Cardiac fibroblast (primary cell): ENCODE data around the gene DLGAP4.
"Not testable (repeated sequence)": the region's sequence is repeated elsewhere in the genome, so short reads cannot be mapped to it uniquely, and the experiment has no call there.

Source experiments
- DNase-seq, 2 donors: peaks; one replicate each; pipeline versions ENCODE4 v3.0.0 to v3.0.0-alpha.2; 2010; ENCODE audit warnings: low read depth in 2 of 2
- H3K4me3 ChIP-seq, 2 donors: replicated peaks in 1 of 2; 1 replicate in 1 of 2; 2 replicates in 1 of 2; pipeline ENCODE4 v1.5.1; 2011; ENCODE audit warnings: low read depth in 2 of 2, low read length in 2 of 2, mild to moderate bottlenecking in 2 of 2, moderate library complexity in 1 of 2
- TF ChIP-seq, protein P1 (sequence below): IDR thresholded peaks from one replicate; pipeline ENCODE4 v1.5.1; 2011; ENCODE audit warnings: low read depth, mild to moderate bottlenecking, low read length, inconsistent platforms

The DLGAP4 gene

DNA sequence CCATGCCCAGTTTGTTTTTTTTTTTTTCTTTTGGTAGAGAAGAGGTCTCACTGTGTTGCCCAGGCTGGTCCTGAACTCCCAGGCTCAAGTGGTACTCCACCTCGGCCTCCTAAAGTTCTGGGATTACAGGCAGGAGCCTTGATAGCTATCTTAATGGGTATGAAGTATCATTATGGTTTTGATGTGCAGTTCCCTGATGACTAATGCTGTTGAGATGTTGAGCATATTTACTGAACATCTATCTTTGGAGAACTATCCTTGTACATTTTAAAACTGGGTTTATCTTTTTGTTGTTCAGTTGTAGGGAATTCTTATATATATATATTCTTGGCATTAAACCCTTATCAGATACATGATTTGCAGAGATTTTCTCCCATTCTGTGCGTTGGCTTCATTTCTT is 213.8 kb downstream of the DLGAP4 start:
- DNase-seq = no peak
- TF ChIP-seq, protein P1, sequence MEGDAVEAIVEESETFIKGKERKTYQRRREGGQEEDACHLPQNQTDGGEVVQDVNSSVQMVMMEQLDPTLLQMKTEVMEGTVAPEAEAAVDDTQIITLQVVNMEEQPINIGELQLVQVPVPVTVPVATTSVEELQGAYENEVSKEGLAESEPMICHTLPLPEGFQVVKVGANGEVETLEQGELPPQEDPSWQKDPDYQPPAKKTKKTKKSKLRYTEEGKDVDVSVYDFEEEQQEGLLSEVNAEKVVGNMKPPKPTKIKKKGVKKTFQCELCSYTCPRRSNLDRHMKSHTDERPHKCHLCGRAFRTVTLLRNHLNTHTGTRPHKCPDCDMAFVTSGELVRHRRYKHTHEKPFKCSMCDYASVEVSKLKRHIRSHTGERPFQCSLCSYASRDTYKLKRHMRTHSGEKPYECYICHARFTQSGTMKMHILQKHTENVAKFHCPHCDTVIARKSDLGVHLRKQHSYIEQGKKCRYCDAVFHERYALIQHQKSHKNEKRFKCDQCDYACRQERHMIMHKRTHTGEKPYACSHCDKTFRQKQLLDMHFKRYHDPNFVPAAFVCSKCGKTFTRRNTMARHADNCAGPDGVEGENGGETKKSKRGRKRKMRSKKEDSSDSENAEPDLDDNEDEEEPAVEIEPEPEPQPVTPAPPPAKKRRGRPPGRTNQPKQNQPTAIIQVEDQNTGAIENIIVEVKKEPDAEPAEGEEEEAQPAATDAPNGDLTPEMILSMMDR = no peak
- no peak overlapping the region for H3K4me3 ChIP-seq

DNA sequence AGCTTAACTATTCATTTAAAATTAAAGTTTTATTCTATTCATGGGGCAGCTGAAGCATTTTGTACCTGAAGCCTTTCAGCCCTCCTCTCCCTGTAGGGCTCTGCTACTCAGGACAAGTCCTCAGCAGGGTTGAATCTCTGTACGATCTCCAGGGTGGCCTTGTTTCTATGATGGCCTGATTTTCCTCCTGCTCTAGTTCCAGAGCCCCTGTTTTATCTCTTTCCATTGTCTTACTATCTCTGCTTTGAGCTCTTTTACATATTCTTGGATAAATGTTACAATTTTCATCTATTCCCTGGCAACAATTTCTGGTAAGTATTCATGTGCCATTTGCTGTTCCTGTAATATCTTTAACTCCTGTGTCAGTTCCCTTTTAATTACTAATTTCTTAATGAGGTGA is 215.4 kb downstream of the DLGAP4 start:
- no peak for DNase-seq
- TF ChIP-seq, protein P1 = no peak
- H3K4me3 ChIP-seq = no peak overlapping the region

DNA sequence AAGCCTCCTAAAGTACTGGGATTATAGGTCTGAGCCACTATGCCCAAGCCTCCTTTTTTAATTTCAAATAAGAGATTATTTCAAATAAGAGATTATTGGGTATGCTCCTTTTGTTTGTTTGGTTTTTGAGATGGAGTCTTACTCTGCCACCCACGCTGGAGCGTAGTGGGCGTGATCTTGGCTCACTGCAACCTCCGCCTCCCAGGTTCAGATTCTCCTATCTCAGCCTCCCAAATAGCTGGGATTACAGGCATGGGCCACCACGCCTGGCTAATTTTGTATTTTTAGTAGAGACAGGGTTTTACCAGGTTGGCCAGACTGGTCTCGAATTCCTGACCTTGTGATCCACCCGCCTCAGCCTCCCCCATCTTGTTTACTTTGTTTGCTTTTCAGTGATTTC is 216.3 kb downstream of the DLGAP4 start:
- DNase-seq, H3K4me3 ChIP-seq: not testable (repeated sequence)

DNA sequence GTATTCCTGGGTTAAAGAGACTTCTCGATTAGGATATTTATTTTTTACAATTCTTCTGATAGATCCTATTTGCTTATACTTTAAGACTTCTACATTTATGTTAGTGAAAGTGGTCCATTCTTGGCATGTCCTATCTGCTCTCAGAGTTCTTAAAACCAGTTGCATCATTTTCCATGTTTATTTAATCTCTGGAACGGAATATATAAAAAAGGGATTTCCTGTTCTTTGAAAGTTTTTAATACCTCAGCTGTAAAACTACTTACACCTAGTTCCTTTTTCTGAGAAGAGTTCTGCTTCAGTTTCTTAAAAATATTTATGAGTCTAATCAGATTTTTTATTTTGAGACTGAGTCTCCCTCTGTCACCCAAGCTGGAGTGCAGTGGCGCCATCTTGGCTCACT is 217.2 kb downstream of the DLGAP4 start:
- no peak overlapping the region for H3K4me3 ChIP-seq
- DNase-seq = no peak
- TF ChIP-seq, protein P1 = no peak

DNA sequence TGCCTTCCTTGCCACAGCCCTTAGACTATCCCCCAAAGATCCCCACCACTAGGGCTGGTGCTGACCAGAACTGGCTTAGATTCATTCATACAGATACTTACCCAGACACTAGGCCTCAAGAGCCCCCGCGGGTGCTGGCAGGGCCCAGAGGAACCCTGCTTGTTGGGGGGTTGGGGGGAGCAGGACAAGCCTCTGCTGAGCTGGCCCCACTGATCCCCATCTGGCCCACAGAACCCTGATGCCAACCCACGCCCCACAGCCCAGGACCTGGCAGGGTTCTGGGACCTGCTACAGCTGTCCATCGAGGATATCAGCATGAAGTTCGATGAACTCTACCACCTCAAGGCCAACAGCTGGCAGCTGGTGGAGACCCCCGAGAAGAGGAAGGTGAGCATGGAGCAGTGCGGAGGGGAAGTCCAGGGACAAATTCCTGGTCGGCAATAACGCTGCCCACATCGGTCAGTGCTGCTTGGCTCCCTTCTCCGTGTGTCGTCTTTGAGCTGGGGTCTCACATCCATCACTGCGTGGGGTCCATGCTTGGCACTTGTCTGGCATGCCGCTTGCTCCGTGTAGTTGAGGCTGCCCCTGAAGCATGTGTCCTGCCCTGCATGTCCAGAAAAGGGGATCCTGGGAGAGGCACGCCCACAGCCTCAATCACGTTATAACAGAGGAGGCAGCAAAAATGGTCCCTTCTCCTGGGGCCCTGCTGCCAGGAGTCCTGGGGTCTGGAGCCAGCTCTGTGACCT is 219.7 kb downstream of the DLGAP4 start:
- H3K4me3 ChIP-seq = no peak overlapping the region
- TF ChIP-seq, protein P1 = no peak
- DNase-seq = no peak

DNA sequence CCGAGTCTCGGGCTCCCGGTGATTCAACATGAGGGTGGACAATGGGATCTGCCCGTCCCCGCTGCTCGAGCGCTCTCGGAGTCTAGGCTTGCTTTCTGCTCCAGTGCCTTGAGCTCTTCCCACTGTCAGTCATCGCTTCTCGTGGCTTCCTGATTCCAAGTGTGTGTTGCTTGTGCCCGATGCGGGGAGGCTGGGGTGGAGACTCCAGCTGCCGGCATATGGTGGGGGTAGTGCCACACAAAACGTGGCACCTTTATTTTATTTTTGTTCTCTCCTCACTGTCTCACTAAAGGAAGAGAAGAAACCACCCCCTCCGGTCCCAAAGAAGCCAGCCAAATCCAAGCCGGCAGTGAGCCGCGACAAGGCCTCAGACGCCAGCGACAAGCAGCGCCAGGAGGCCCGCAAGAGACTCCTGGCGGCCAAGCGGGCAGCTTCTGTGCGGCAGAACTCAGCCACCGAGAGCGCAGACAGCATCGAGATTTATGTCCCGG is 220.4 kb downstream of the DLGAP4 start:
- no peak for DNase-seq
- no peak overlapping the region for H3K4me3 ChIP-seq
- TF ChIP-seq, protein P1 = no peak

DNA sequence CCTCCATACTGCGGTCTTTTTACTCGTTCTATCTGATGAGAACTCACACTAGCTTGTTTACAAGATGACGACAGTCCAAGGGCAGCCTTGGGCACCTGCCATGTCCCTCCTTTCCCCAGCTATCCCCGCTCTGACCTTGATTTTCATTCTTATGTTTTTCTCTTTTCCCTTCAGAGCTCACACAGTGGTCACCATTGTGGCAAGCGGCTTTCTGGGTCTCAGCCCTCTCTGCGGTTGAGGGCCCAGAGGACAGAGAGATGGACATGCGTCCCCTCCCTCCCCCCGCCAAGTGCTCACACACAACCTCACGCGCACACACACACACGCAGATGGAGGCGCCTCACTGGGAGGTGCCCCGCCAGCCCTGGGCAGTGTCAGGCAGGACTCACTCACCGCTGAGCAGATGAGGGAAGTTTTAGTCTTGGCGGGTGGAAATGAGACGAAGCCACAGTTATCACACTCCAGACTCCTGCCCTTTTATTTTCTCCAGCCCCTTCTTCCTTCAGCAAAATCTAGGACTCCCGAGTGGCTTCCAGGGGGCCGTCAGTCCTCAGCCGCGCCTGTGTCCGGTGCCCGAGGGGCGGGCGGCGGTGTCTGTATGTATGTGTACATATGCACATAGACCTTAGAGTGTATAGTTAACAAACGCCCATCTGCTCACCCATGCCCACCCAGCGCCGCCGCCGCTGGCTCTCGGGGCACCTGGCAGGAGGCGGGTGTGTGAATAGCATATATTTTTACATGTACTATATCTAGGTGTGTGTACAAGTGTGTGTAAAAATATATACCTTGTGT is 221.4 kb downstream of the DLGAP4 start:
- TF ChIP-seq, protein P1 = no peak
- H3K4me3 ChIP-seq = no peak overlapping the region
- no peak for DNase-seq
